Mesendoderm (in vitro differentiated cells): ENCODE data around the gene NXN.
"Not testable (repeated sequence)": the region's sequence is repeated elsewhere in the genome, so short reads cannot be mapped to it uniquely, and the experiment has no call there.

Experiments
- DNase-seq: peaks from one replicate; pipeline ENCODE4 v3.0.0; 2013
- H2AK5ac ChIP-seq: 2 replicates; pipeline ENCODE4 v1.6.1; 2013; ENCODE audit warnings: low read length, inconsistent platforms
- H2BK120ac ChIP-seq: 2 replicates; pipeline ENCODE4 v1.6.1; 2013; ENCODE audit warnings: low read depth, mild to moderate bottlenecking, low read length, moderate library complexity, mixed read lengths
- H2BK15ac ChIP-seq: replicated peaks from 2 replicates; pipeline ENCODE4 v1.6.1; 2013; ENCODE audit warnings: low read depth, mild to moderate bottlenecking, moderate library complexity
- H2BK5ac ChIP-seq: 2 replicates; pipeline ENCODE4 v1.6.1; 2013; ENCODE audit warnings: low read length, inconsistent platforms
- H3K18ac ChIP-seq: 2 replicates; pipeline ENCODE4 v1.6.1; 2013; ENCODE audit warnings: mild to moderate bottlenecking, low read length, mixed read lengths
- H3K23ac ChIP-seq: one replicate; pipeline ENCODE4 v1.6.1; 2013; ENCODE audit warnings: low read length
- H3K27ac ChIP-seq: 2 replicates; pipeline ENCODE4 v1.5.1; 2013; ENCODE audit warnings: low read depth, mild to moderate bottlenecking, inconsistent platforms, low read length, moderate library complexity
- H3K27me3 ChIP-seq: 2 replicates; pipeline ENCODE4 v1.6.1; 2013; ENCODE audit warnings: low read length, control low read depth, mild to moderate bottlenecking, inconsistent platforms; ENCODE audit not compliant: insufficient read depth, poor library complexity
- H3K36me3 ChIP-seq: 2 replicates; pipeline ENCODE4 v1.6.1; 2013; ENCODE audit warnings: low read length, inconsistent platforms; ENCODE audit not compliant: control insufficient read depth, insufficient read depth
- H3K4ac ChIP-seq: one replicate; pipeline ENCODE4 v1.6.1; 2013; ENCODE audit warnings: low read depth, mild to moderate bottlenecking, low read length, moderate library complexity
- H3K4me1 ChIP-seq: 2 replicates; pipeline ENCODE4 v1.6.1; 2013; ENCODE audit warnings: low read depth, low read length, inconsistent platforms; ENCODE audit not compliant: control insufficient read depth
- H3K4me2 ChIP-seq: 2 replicates; pipeline ENCODE4 v1.6.1; 2013; ENCODE audit warnings: low read length
- H3K4me3 ChIP-seq: 2 replicates; pipeline ENCODE4 v1.5.1; 2013; ENCODE audit warnings: mild to moderate bottlenecking, low read length
- H3K56ac ChIP-seq: one replicate; pipeline ENCODE4 v1.6.1; 2013; ENCODE audit warnings: low read length
- H3K79me1 ChIP-seq: 2 replicates; pipeline ENCODE4 v1.6.1; 2013; ENCODE audit warnings: low read length, inconsistent platforms
- H3K79me2 ChIP-seq: 2 replicates; pipeline ENCODE4 v1.6.1; 2013; ENCODE audit warnings: mild to moderate bottlenecking, low read length; ENCODE audit not compliant: control insufficient read depth, insufficient read depth
- H3K9ac ChIP-seq: 2 replicates; pipeline ENCODE4 v1.6.1; 2013; ENCODE audit warnings: low read length, inconsistent platforms
- H4K5ac ChIP-seq: one replicate; pipeline ENCODE4 v1.6.1; 2013; ENCODE audit warnings: low read length
- H4K8ac ChIP-seq: one replicate; pipeline ENCODE4 v1.6.1; 2013; ENCODE audit warnings: low read depth, mild to moderate bottlenecking, control low read depth, low read length, moderate library complexity
- WGBS: extraction: QIAGEN DNeasy Blood & Tissue Kit; methylation state at CpG from one replicate; pipeline ENCODE4 v1.1.7; 2013; ENCODE audit warnings: low lambda C conversion rate, missing lambda C conversion rate; ENCODE audit not compliant: insufficient coverage; ENCODE audit errors: extremely low coverage; 5-methylcytosine and 5-hydroxymethylcytosine counted together

NXN gene

DNA sequence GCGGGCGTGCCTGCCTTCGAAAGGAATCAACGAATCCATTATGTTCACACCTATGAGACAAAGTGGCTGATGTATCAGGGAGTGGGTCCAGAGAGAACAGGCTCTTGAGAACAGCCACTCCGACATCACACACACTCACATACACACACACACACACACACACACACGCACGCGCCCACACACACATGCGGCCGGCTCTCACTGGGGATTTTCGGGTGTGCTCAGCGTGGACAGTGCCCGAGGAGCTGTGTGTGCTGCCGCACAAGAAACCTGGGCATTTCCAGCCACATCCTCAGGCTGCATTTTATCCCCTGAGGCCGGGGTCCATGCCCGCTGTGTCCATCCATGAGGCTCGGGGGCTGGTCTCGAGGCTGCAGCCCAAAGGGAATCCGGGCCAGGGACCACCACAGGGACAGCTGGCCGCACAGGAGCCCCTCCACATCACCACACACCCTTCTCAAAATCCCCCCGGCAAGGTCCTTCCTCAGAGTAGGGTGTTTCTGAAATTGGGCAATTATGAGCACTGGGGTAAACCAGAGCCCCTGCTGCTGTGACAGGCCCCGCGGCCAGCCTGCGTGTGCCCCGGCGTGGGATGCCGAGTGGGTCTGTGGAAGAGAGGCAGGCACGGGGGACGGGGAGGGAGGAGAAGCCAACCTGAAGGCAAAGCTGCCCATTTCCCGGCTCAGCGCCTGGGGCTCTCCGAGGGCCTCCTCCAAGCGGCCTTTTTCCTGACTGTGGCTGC, 172.6 kb downstream of the NXN start:
- Histone ChIP-seq H4K5ac (no peak overlapping the region), H3K56ac (no peak overlapping the region), H3K4me2 (no peak overlapping the region), H3K9ac (no peak overlapping the region), H2BK120ac (no peak overlapping the region), H3K27ac (no peak overlapping the region), H3K4me3 (no peak overlapping the region), H3K4ac (no peak overlapping the region), H2BK5ac (no peak overlapping the region), H2BK15ac (no peak overlapping the region), H3K23ac (no peak overlapping the region), H4K8ac (no peak overlapping the region), H3K79me1 (peaks cover 13% of the 10 kb centered on the region), H3K27me3 (no peaks in the 10 kb centered on the region), H3K18ac (no peak overlapping the region), H3K79me2 (peaks cover 2% of the 10 kb centered on the region), H3K36me3 (peaks cover 5% of the 10 kb centered on the region), H2AK5ac (no peak overlapping the region), H3K4me1 (no peaks in the 10 kb centered on the region)
- DNase-seq = no peak
- no CpG with 5 or more reads among the region's 33 CpGs for WGBS

GRCh38 chr17:806346-806745, 173.2 kb downstream of the NXN start:
- no peak overlapping the region for H2BK120ac ChIP-seq
- no peak overlapping the region for H3K27ac ChIP-seq
- H3K4me3 ChIP-seq = no peak overlapping the region
- H3K56ac ChIP-seq = no peak overlapping the region
- no peak overlapping the region for H2BK5ac ChIP-seq
- peaks cover 13% of the 10 kb centered on the region for H3K79me1 ChIP-seq
- DNase-seq = no peak
- H3K36me3 ChIP-seq = peaks cover 7% of the 10 kb centered on the region
- H3K79me2 ChIP-seq = peaks cover 2% of the 10 kb centered on the region
- H2AK5ac ChIP-seq = no peak overlapping the region
- H3K23ac ChIP-seq = no peak overlapping the region
- no CpG with 5 or more reads among the region's 13 CpGs for WGBS
- no peak overlapping the region for H3K4me2 ChIP-seq
- H3K27me3 ChIP-seq = no peaks in the 10 kb centered on the region
- no peak overlapping the region for H3K9ac ChIP-seq
- H3K4me1 ChIP-seq = no peaks in the 10 kb centered on the region
- H4K8ac ChIP-seq = no peak overlapping the region
- H2BK15ac ChIP-seq = no peak overlapping the region
- no peak overlapping the region for H3K18ac ChIP-seq
- no peak overlapping the region for H3K4ac ChIP-seq
- H4K5ac ChIP-seq = no peak overlapping the region

DNA sequence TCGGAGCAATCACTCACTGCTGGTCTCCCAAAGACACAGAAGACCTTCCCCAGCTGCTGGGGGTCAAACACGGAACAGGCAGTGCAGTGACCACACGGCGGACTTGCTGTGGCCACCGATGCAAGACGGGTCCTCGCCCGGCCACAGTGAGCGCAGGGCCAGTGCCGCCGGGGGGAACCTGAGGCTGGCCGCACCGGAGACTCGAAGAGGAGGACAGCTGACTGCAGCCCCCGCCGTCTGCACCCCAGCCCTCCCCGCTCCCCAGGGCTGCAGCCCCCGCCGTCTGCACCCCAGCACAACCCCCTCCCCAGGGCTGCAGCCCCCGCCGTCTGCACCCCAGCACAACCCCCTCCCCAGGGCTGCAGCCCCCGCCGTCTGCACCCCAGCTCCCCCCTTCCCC, 173.7 kb downstream of the NXN start:
- H3K27ac ChIP-seq, H4K8ac ChIP-seq: not testable (repeated sequence)
- no CpG with 5 or more reads among the region's 23 CpGs for WGBS

GRCh38 chr17:804541-805435, 174.8 kb downstream of the NXN start:
- H3K23ac ChIP-seq = no peak overlapping the region
- H3K4ac ChIP-seq = no peak overlapping the region
- H3K79me1 ChIP-seq = peaks cover 13% of the 10 kb centered on the region
- no peak overlapping the region for H3K4me2 ChIP-seq
- no peak overlapping the region for H3K9ac ChIP-seq
- no peak overlapping the region for H3K27ac ChIP-seq
- no peak overlapping the region for H3K4me3 ChIP-seq
- H2BK15ac ChIP-seq = no peak overlapping the region
- H3K18ac ChIP-seq = no peak overlapping the region
- peaks cover 10% of the 10 kb centered on the region for H3K36me3 ChIP-seq
- peaks cover 2% of the 10 kb centered on the region for H3K79me2 ChIP-seq
- DNase-seq = no peak
- H2BK120ac ChIP-seq = no peak overlapping the region
- no peaks in the 10 kb centered on the region for H3K27me3 ChIP-seq
- H4K8ac ChIP-seq = no peak overlapping the region
- H2AK5ac ChIP-seq = no peak overlapping the region
- no peak overlapping the region for H3K56ac ChIP-seq
- H4K5ac ChIP-seq = no peak overlapping the region
- no peaks in the 10 kb centered on the region for H3K4me1 ChIP-seq
- no peak overlapping the region for H2BK5ac ChIP-seq
- WGBS = no CpG with 5 or more reads among the region's 41 CpGs

More for the DNA sequence above, 173.7 kb downstream of the NXN start:
- not testable (repeated sequence) for H2AK5ac ChIP-seq, H3K9ac ChIP-seq, H3K4me2 ChIP-seq, H3K23ac ChIP-seq, H4K5ac ChIP-seq, DNase-seq, H3K79me2 ChIP-seq, H2BK120ac ChIP-seq, H3K56ac ChIP-seq, H3K4me1 ChIP-seq, H2BK5ac ChIP-seq, H3K4me3 ChIP-seq, H3K4ac ChIP-seq, H3K36me3 ChIP-seq, H3K18ac ChIP-seq, H3K27me3 ChIP-seq, H2BK15ac ChIP-seq
- H3K79me1 ChIP-seq = peaks cover 13% of the 10 kb centered on the region

GRCh38 chr17:802901-803881, 176.4 kb downstream of the NXN start:
- H3K27ac ChIP-seq = no peak overlapping the region
- no CpG with 5 or more reads among the region's 37 CpGs for WGBS

More at GRCh38 chr17:802901-803881, 176.4 kb downstream of the NXN start:
- Histone ChIP-seq H3K36me3 (peaks cover 8% of the 10 kb centered on the region), H3K56ac (peak overlapping the region; percentile 25), H2BK120ac (no peak overlapping the region), H2BK5ac (no peak overlapping the region), H3K4me1 (no peaks in the 10 kb centered on the region), H2BK15ac (no peak overlapping the region), H4K5ac (no peak overlapping the region), H3K4me2 (no peak overlapping the region), H3K79me2 (peaks cover 2% of the 10 kb centered on the region), H3K4me3 (no peak overlapping the region), H2AK5ac (no peak overlapping the region), H3K79me1 (peaks cover 7% of the 10 kb centered on the region), H3K9ac (no peak overlapping the region), H4K8ac (no peak overlapping the region), H3K23ac (no peak overlapping the region), H3K18ac (no peak overlapping the region), H3K27me3 (no peaks in the 10 kb centered on the region), H3K4ac (no peak overlapping the region)
- no peak for DNase-seq
